Measurements from ENCODE around the gene IFT74. TPM values are rescaled to one million over a fixed set of nuclear protein-coding genes. Genes with fewer than 3 reads are reported as not detected.

The IFT74 gene
- total and polyA plus RNA-seq, 2 of the 13 experiments (the other 11 are each of a cell fraction or from before 2014, with no cell fraction given), result 4.2 to 12.3 TPM

DNA sequence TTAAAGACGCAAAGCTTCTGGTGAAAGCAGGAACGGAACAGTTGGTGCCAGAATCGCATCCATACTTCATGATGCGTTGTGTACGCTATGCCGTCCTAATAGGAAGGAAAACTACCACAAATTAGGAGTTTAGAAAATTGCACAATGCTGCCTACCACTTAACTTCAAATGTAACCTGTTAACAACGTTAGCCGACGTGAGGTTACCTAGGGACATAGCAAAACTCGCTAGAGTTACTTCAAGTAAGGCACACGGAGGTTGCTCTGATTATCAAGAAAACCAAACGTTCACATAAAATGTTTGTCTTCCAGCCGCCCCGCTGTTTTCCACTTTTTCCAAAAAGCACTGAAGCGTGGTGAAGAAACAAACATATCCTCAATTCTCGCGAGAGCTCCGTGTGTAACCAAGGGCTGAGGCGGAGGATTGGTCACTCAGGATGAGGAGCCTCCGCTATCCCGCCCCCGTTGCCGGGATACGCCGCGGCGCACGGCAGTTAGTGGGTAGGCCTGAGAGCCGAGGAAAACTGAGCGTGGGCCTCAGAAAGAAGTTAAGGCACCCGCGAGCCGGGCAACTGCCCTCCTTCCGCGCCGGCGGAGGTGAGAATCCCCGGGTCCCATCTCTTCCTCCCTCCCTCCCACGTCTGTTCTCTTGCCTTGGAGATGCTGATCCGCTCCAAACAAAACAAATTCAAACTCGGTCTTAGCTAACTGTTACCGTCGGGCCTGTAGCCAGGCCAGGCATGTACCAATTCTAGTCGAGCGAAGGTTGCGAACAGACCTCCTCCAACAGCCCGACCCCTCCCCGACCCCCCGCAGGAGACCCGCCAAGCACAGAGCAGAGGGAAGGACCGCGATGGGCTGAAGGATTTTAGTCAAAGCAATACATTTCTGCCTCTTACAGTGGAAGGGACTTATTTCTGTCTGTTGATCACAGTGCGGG, at the start of gene IFT74 (continued):
- TF ChIP-seq SKI (IDR thresholded peaks at IDR 0.05; ENCODE audit: partially characterized antibody), result no peak
- TF ChIP-seq, protein P1, sequence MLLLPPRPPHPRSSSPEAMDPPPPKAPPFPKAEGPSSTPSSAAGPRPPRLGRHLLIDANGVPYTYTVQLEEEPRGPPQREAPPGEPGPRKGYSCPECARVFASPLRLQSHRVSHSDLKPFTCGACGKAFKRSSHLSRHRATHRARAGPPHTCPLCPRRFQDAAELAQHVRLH (CRISPR knock-in tag; IDR thresholded peaks at IDR 0.05; ENCODE audit: borderline replicate concordance, low read depth), result no peak
- TF ChIP-seq, protein P2, sequence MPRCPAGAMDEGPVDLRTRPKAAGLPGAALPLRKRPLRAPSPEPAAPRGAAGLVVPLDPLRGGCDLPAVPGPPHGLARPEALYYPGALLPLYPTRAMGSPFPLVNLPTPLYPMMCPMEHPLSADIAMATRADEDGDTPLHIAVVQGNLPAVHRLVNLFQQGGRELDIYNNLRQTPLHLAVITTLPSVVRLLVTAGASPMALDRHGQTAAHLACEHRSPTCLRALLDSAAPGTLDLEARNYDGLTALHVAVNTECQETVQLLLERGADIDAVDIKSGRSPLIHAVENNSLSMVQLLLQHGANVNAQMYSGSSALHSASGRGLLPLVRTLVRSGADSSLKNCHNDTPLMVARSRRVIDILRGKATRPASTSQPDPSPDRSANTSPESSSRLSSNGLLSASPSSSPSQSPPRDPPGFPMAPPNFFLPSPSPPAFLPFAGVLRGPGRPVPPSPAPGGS (CRISPR knock-in tag; IDR thresholded peaks at IDR 0.05), result no peak
- TF ChIP-seq NFATC3 (CRISPR knock-in tag; IDR thresholded peaks at IDR 0.05), result no peak
- TF ChIP-seq EHMT2 (IDR thresholded peaks at IDR 0.05; ENCODE audit: borderline replicate concordance, low read depth, low read length), result no peak
- no peak for TF ChIP-seq ZNF616 (CRISPR knock-in tag; IDR thresholded peaks at IDR 0.05; ENCODE audit: low read depth)
- no peak for TF ChIP-seq ZNF12 (CRISPR knock-in tag; IDR thresholded peaks at IDR 0.05)
- TF ChIP-seq PCBP1 (IDR thresholded peaks at IDR 0.05; ENCODE audit: borderline replicate concordance, low read depth, low read length), result no peak
- TF ChIP-seq, protein P3, sequence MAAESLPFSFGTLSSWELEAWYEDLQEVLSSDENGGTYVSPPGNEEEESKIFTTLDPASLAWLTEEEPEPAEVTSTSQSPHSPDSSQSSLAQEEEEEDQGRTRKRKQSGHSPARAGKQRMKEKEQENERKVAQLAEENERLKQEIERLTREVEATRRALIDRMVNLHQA (CRISPR knock-in tag; IDR thresholded peaks at IDR 0.05), result no peak
- TF ChIP-seq KLF15 (CRISPR knock-in tag; IDR thresholded peaks at IDR 0.05; ENCODE audit: borderline replicate concordance), result no peak
- TF ChIP-seq, protein P4, sequence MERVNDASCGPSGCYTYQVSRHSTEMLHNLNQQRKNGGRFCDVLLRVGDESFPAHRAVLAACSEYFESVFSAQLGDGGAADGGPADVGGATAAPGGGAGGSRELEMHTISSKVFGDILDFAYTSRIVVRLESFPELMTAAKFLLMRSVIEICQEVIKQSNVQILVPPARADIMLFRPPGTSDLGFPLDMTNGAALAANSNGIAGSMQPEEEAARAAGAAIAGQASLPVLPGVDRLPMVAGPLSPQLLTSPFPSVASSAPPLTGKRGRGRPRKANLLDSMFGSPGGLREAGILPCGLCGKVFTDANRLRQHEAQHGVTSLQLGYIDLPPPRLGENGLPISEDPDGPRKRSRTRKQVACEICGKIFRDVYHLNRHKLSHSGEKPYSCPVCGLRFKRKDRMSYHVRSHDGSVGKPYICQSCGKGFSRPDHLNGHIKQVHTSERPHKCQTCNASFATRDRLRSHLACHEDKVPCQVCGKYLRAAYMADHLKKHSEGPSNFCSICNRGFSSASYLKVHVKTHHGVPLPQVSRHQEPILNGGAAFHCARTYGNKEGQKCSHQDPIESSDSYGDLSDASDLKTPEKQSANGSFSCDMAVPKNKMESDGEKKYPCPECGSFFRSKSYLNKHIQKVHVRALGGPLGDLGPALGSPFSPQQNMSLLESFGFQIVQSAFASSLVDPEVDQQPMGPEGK (CRISPR knock-in tag; IDR thresholded peaks at IDR 0.05), result peak; percentile 14; the same call in 1 of the 2 replicates
- TF ChIP-seq ZNF484 (CRISPR knock-in tag; IDR thresholded peaks at IDR 0.05; ENCODE audit: borderline replicate concordance, low read depth), result no peak
- TF ChIP-seq, protein P5, sequence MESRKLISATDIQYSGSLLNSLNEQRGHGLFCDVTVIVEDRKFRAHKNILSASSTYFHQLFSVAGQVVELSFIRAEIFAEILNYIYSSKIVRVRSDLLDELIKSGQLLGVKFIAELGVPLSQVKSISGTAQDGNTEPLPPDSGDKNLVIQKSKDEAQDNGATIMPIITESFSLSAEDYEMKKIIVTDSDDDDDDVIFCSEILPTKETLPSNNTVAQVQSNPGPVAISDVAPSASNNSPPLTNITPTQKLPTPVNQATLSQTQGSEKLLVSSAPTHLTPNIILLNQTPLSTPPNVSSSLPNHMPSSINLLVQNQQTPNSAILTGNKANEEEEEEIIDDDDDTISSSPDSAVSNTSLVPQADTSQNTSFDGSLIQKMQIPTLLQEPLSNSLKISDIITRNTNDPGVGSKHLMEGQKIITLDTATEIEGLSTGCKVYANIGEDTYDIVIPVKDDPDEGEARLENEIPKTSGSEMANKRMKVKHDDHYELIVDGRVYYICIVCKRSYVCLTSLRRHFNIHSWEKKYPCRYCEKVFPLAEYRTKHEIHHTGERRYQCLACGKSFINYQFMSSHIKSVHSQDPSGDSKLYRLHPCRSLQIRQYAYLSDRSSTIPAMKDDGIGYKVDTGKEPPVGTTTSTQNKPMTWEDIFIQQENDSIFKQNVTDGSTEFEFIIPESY (CRISPR knock-in tag; IDR thresholded peaks at IDR 0.05), result no peak
- no peak for TF ChIP-seq ZNF292 (CRISPR knock-in tag; IDR thresholded peaks at IDR 0.05; ENCODE audit: borderline replicate concordance, low read depth)
- TF ChIP-seq PITX1 (CRISPR knock-in tag; IDR thresholded peaks at IDR 0.05), result peak; percentile 39; the same call in 1 of the 2 replicates
- no peak for TF ChIP-seq NR3C1 (CRISPR knock-in tag; IDR thresholded peaks at IDR 0.05)
- no peak for TF ChIP-seq ZNF629 (CRISPR knock-in tag; conservative IDR thresholded peaks at IDR 0.05)
- TF ChIP-seq ZNF660 (CRISPR knock-in tag; IDR thresholded peaks at IDR 0.05; ENCODE audit: borderline replicate concordance, low read depth), result no peak
- TF ChIP-seq RCOR2 (CRISPR knock-in tag; IDR thresholded peaks at IDR 0.05), result no peak
- TF ChIP-seq NR2F1 (CRISPR knock-in tag; IDR thresholded peaks at IDR 0.05), result no peak
- TF ChIP-seq ZNF546 (CRISPR knock-in tag; conservative IDR thresholded peaks at IDR 0.05), result no peak
- no peak; the same call in 1 of the 2 replicates for TF ChIP-seq ZNF547 (CRISPR knock-in tag; IDR thresholded peaks at IDR 0.05)
- TF ChIP-seq TOPORS (CRISPR knock-in tag; IDR thresholded peaks at IDR 0.05), result no peak

Measured in HepG2 (cell line).